HCT116 (cell line): ENCODE measurements around the gene APOL3.

Source experiments
- POLR2AphosphoS5 ChIP-seq: IDR thresholded peaks from 2 replicates; pipeline ENCODE4 v1.6.1; 2011; ENCODE audit warnings: mild to moderate bottlenecking, low read depth, low read length, moderate library complexity
- SP1 ChIP-seq: IDR thresholded peaks from 2 replicates; pipeline ENCODE4 v1.6.1; 2012; ENCODE audit warnings: low read depth
- TCF7L2 ChIP-seq: IDR thresholded peaks from 2 replicates; pipeline ENCODE4 v1.7.0; 2011; ENCODE audit warnings: borderline replicate concordance, inconsistent platforms; ENCODE audit not compliant: insufficient read depth, insufficient read length; ENCODE audit errors: extremely low read depth
- YY1 ChIP-seq: IDR thresholded peaks from 2 replicates; pipeline ENCODE4 v1.6.1; 2011; ENCODE audit warnings: low read length, low read depth, moderate library complexity, mild to moderate bottlenecking; ENCODE audit not compliant: insufficient replicate concordance; ENCODE audit errors: extremely low read depth
- ZNF274 ChIP-seq: fragments of 200-500 bp; sonication (Bioruptor generic); IDR thresholded peaks from 2 replicates; pipeline ENCODE4 v1.6.1; 2014; ENCODE audit warnings: mild to moderate bottlenecking, low read depth, low read length, inconsistent platforms
- TF ChIP-seq, protein P1 (sequence below), 3 experiments: fragments of 200-600 bp in 1 of 3; sonication (generic) in 1 of 3; IDR thresholded peaks in 2 of 3; conservative IDR thresholded peaks in 1 of 3; 2 replicates each; pipeline ENCODE4 v1.5.1; 2012 to 2017; ENCODE audit warnings: low read depth in 2 of 3, low read length in 2 of 3, antibody characterized with exemption in 1 of 3, borderline replicate concordance in 1 of 3, control low read depth in 1 of 3, mild to moderate bottlenecking in 1 of 3, mixed read lengths in 1 of 3, mixed run types in 1 of 3, moderate library complexity in 1 of 3; ENCODE audit not compliant: insufficient read depth in 1 of 3
- TF ChIP-seq, protein P2 (sequence below): IDR thresholded peaks from 2 replicates; pipeline ENCODE4 v1.6.1; 2012

DNA sequence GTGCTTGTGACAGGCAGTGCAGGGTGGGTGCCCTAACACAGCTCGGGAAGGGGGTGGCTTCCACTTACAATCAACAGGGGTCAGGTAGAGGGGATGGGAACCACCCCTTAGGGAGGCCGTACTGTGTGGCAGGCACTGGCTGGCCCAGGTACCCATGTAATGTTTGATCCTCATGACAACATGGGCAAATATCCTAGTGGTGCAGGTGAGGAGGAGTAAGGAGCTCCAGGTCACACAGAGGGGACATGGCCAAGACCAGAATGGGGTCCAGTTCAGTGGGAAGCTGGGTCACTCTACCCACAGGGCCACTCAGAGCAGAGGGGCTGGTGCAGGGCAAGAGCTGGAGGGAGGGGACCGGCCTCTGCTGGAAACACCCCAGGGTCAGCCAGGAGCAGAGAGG is 38.0 kb upstream of the APOL3 start:
- TF ChIP-seq, protein P1, sequence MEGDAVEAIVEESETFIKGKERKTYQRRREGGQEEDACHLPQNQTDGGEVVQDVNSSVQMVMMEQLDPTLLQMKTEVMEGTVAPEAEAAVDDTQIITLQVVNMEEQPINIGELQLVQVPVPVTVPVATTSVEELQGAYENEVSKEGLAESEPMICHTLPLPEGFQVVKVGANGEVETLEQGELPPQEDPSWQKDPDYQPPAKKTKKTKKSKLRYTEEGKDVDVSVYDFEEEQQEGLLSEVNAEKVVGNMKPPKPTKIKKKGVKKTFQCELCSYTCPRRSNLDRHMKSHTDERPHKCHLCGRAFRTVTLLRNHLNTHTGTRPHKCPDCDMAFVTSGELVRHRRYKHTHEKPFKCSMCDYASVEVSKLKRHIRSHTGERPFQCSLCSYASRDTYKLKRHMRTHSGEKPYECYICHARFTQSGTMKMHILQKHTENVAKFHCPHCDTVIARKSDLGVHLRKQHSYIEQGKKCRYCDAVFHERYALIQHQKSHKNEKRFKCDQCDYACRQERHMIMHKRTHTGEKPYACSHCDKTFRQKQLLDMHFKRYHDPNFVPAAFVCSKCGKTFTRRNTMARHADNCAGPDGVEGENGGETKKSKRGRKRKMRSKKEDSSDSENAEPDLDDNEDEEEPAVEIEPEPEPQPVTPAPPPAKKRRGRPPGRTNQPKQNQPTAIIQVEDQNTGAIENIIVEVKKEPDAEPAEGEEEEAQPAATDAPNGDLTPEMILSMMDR (IDR thresholded peaks at IDR 0.05 in 2 of 3, conservative IDR thresholded peaks at IDR 0.05 in 1 of 3; ENCODE audit: borderline replicate concordance in 1 of 3, insufficient read depth in 1 of 3, low read depth in 2 of 3, low read length in 2 of 3): no peak
- TF ChIP-seq TCF7L2 (no peak), POLR2AphosphoS5 (no peak), ZNF274 (no peak), SP1 (no peak), YY1 (no peak)
- TF ChIP-seq, protein P2, sequence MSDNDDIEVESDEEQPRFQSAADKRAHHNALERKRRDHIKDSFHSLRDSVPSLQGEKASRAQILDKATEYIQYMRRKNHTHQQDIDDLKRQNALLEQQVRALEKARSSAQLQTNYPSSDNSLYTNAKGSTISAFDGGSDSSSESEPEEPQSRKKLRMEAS: no peak
